NCI-H345 (cell line): ENCODE data around the gene CUL3.

Experiments
- DNase-seq: peaks from one replicate; lab custom pipeline; 2025; lab: John Stamatoyannopoulos, UW

CUL3 gene

GRCh38 chr2:224472827-224473226, 112.3 kb downstream of the CUL3 start:
- DNase-seq, result no peak

- no peak for DNase-seq
Measured at GRCh38 chr2:224472137-224472536, 113.0 kb downstream of the CUL3 start.

DNA sequence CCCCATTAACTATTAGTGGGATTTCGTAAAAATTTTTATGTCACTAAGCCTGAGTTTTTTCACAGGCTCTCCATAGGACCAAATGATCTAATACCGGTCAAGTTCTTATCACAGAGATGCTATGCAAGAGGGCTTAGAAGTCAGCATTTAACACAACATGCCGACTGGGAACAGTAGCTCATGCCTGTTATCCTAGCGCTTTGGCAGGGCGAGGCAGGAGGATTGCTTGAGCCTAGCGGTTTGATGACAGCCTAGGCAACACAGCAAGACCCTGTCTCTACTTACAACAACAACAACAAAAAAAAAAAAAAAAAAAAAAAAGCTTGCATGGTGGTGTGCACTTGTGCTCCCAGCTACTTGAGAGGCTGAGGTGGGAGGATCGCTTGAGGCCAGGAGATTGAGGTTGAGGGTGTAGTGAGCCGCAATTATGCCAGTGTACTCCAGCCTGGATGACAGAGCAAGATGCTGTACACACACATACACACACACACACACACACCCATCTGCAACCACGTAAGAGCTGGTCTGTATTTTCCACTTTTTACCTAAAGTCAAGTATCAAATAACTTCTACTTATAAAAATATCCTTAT, 115.7 kb downstream of the CUL3 start:
- DNase-seq, result no peak

DNA sequence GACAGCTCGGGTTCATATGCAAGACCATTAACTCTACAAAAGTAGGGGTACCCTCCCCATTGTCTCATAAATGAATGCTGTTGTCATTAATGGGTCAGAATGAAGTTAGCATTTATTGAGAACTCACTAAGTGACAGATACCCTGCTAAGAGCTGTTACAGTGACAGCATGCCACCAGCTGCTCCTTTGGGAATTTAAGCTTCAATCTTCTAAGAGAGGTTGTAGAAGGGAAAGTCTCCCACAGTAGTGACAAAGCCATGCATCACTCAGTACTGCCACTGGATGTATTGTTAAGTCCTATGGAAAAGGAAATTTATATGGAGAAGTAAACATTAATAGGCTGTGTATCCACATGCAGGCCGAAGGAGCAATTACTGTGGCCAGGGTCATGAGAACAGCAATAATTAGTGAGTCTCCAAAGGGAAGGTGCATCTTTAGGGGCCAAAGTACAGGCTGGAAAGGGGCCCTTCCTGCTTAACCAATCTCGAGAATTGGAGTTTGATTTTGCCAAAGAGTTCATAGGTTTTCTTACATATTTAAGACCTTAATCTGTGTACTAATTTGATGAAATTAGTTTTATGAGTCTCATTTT, 118.8 kb downstream of the CUL3 start:
- DNase-seq, result no peak

- DNase-seq, result no peak
Measured at GRCh38 chr2:224461391-224461790, 123.8 kb downstream of the CUL3 start.

DNA sequence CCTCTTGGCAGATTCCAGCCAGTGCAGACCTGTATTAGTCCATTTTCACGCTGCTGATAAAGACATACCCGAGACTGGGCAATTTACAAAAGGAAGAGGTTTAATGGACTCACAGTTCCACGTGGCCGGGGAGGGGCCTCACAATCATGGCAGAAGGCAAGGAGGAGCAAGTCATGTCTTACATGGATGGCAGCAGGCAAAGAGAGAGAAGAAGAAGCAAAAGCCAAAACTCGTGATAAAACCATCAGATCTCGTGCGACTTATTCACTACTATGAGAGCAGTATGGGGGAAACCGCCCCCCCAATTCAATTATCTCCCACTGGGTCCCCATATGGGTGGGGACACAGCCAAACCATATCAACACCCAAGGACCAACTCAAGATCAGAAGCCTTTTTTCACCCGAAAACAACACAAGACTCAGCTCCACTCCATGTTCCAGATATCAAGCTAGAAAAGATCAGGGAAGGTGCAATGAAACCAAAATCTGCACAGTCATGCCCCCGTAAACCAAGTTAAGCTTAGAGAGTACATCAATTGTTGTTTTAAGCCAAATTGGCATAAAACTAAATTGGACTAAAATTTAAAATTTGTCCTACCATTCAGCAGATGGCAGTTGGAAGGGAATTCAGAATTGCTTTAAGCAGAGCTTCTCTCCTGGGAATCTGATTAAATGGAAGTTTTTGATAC, 127.6 kb downstream of the CUL3 start:
- DNase-seq, result no peak

GRCh38 chr2:224453892-224454291, 131.3 kb downstream of the CUL3 start:
- no peak for DNase-seq

DNA sequence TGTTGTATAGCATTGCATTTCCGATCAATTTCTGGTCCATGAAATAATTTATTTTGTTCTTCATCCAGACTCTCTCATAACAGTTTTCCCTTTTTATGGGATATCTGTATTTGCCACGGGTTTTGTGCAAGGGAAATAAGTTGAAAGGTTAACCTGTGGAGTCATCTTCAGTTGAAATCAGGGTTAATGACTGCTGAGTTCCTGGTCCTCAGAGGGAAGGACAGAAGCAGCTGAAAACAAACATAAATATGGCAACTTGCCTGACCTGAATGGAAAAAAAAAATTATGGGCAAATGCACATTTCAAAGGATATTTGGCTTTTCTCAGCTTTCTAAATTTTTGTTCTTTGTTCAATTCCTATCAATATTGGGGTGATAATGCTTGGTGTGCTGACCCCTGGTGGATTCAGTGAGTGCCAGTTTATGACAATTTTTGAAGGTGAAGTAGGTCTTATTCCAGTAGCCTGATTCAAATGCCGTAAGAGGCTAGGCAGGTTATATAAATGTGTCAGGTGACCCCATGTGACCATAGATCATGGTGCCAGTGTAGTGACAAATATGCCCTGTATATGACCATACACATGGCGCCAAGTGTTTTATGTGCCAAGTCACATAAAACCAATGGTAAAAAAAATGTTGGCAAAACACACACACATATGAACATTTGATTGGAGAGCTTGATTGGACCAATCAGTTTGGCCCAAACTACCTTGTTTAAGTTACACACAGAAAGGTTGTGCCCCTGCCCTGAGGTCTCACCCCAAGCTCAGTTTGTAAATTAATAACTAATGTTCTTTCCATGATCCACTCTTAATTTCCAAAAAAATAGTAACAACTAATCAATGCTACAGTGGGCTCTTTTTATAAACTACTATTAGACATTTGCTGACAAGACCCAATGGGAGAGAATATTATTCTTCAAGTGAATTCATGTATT, 135.7 kb downstream of the CUL3 start:
- DNase-seq, result no peak

- no peak for DNase-seq
Measured at GRCh38 chr2:224448236-224448635, 136.9 kb downstream of the CUL3 start.

GRCh38 chr2:224444783-224445182, 140.4 kb downstream of the CUL3 start:
- DNase-seq, result no peak

GRCh38 chr2:224444021-224444420, 141.1 kb downstream of the CUL3 start:
- no peak for DNase-seq

GRCh38 chr2:224442071-224442967, 142.8 kb downstream of the CUL3 start:
- no peak for DNase-seq

GRCh38 chr2:224440988-224441387, 144.2 kb downstream of the CUL3 start:
- DNase-seq, result no peak

DNA sequence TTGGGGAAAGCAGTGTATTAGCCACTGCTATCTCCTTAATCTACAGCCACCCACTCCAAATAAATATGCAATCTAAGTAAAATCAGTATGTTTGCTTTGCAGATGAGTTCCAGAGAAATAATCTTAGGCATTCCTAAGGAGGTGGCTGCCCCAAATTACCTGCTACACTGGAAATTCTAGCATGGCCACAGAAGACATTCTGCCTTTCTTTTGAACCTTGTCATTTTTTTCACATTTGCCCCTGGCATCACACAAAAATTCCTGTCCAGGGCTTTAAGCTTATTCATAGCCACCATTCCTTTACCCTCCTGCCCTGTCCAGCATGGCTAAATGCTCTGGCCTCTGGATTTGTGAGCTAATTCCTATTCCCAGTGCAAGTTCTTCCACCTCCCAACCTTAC, 146.4 kb downstream of the CUL3 start:
- DNase-seq, result no peak

GRCh38 chr2:224436634-224437033, 148.5 kb downstream of the CUL3 start:
- DNase-seq, result no peak

DNA sequence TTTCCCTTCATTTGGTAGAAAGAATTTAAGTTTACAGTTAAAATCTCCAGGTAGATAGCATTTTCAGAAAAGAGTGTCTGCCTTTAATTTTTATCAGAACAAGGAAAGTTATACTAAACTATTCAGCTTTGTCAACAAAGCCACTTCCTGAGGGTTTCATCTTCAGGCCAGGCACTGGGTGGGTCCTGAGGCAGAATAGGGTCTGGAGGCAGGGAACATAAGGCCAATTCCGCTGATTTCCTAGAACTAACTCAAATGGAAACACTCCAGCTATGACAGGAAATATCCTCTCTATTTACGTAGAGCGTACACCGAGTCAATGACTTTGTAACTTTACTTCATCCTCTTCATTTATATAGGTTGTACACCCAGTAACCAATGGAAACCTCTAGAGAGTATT, 150.5 kb downstream of the CUL3 start:
- DNase-seq, result no peak

- DNase-seq, result no peak
Measured at GRCh38 chr2:224433442-224433841, 151.7 kb downstream of the CUL3 start.

- DNase-seq, result no peak
Measured at GRCh38 chr2:224432003-224432579, 153.1 kb downstream of the CUL3 start.

DNA sequence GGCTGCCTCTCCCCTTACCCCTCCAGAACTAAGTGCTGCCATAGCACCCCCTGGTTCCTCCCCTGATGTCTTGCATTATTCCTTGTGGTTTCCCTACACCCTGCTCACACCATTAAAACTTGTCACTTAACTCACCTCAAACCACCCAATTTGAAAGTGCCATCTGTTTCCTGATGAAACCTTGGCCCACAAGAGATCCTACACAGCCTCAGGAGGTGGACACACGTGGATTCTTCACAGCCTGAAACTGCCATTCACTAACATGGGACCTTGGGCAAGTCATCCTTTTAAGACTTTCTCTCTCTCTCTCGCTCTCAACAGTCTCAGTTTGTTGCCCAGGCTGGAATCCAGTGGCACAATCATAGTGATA, 155.7 kb downstream of the CUL3 start:
- no peak for DNase-seq

DNA sequence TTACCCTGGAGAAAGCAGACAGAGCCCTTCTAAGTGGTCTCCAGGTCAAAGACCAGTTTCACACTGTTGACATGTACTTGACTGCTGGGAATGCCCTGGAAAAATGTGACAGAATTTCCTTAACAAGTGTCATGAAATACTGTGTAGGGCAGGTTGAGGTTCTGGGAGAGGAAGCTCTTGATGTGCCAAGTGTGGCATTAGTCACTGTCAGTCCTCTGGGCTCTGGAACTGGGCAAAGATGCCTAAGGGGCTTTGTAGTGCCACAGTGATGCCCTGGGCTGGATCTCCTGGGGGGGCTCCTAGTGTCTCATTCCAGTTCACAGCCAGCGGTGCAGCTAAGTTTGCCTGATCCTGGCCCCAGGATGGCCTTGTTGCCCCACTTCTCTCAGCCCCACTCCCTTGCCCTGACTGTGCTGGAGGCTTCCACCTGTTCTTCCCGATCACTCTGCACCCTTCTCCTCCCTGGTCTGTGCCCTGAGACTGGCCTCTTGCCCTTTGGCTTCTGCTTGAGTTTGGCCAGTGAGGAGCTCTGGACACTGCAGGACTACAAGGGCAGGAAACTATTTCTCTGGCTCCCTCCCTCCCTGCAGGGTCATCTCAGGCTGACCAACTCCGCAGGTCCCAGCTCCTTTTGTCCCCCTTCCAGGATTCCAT, 156.2 kb downstream of the CUL3 start:
- DNase-seq, result no peak

DNA sequence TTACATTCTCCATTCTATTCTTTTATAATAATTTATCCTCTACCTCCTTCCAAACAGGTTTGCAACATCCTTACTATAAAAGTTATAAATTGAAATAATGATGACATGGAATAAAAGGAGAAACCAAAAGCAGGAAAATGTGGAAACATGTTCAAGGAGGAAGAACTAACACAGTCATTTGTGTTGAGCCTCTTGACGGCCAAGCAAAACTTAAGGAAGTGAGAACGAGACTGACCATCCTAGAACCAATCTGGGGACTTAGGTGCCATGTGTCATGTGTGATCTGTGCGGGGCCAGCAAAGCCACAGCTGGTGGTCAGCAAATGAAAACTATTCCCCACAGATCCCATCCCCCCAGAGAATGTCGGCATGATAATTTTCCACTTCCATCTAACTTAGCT, 157.7 kb downstream of the CUL3 start:
- no peak for DNase-seq
